ENCODE results near the gene TEF. TPM values are rescaled to one million over a fixed set of nuclear protein-coding genes. Genes with fewer than 3 reads are reported as not detected.
"Not testable (repeated sequence)": the region's sequence is repeated elsewhere in the genome, so short reads cannot be mapped to it uniquely, and the experiment has no call there.

The TEF gene
- total RNA-seq, 1 donor from 2014 or later, result 13.6 TPM

- H3K4me1 Mint-ChIP-seq, result peaks cover 5% of the 10 kb centered on the region
- no peaks in the 10 kb centered on the region for H3K9me3 Mint-ChIP-seq
- H3K36me3 Mint-ChIP-seq (ENCODE audit: low read depth), result peaks cover 21% of the 10 kb centered on the region
- H3K27me3 Mint-ChIP-seq (ENCODE audit: low read depth), result no peaks in the 10 kb centered on the region
- H3K27ac Mint-ChIP-seq (ENCODE audit: unreplicated experiment), result no peak overlapping the region
- H3K4me3 Mint-ChIP-seq, result peak overlapping the region; percentile 61
- no peak for DNase-seq (ENCODE audit: low read depth, low spot score)
- no peak for TF ChIP-seq CTCF (conservative IDR thresholded peaks at IDR 0.05)
Measured at GRCh38 chr22:41435560-41435959, 53.8 kb downstream of the TEF start.

GRCh38 chr22:41436322-41437113 is 54.8 kb downstream of the TEF start:
- Mint-ChIP-seq H3K4me3 (no peak overlapping the region), H3K27ac (ENCODE audit: unreplicated experiment) (peak overlapping the region; percentile 67)

GRCh38 chr22:41437198-41437597 is 55.5 kb downstream of the TEF start:
- TF ChIP-seq CTCF (conservative IDR thresholded peaks at IDR 0.05), result no peak
- no peaks in the 10 kb centered on the region for H3K27me3 Mint-ChIP-seq (ENCODE audit: low read depth)

More at GRCh38 chr22:41436322-41437113, 54.8 kb downstream of the TEF start:
- Mint-ChIP-seq H3K27me3 (ENCODE audit: low read depth) (no peaks in the 10 kb centered on the region), H3K9me3 (no peaks in the 10 kb centered on the region), H3K4me1 (peaks cover 5% of the 10 kb centered on the region), H3K36me3 (ENCODE audit: low read depth) (peaks cover 17% of the 10 kb centered on the region)
- no peak for DNase-seq (ENCODE audit: low read depth, low spot score)
- no peak for TF ChIP-seq CTCF (conservative IDR thresholded peaks at IDR 0.05)

GRCh38 chr22:41440511-41440910 is 58.8 kb downstream of the TEF start:
- H3K36me3 Mint-ChIP-seq (ENCODE audit: low read depth); H3K4me3 Mint-ChIP-seq; H3K27ac Mint-ChIP-seq (ENCODE audit: unreplicated experiment); H3K9me3 Mint-ChIP-seq; DNase-seq (ENCODE audit: low read depth, low spot score): not testable (repeated sequence)
- H3K27me3 Mint-ChIP-seq (ENCODE audit: low read depth), result peaks cover 12% of the 10 kb centered on the region
- peaks cover 32% of the 10 kb centered on the region for H3K4me1 Mint-ChIP-seq

More at GRCh38 chr22:41437198-41437597, 55.5 kb downstream of the TEF start:
- H3K4me1 Mint-ChIP-seq, result peaks cover 8% of the 10 kb centered on the region
- no peak overlapping the region for H3K4me3 Mint-ChIP-seq
- no peaks in the 10 kb centered on the region for H3K9me3 Mint-ChIP-seq
- H3K27ac Mint-ChIP-seq (ENCODE audit: unreplicated experiment), result no peak overlapping the region
- DNase-seq (ENCODE audit: low read depth, low spot score), result no peak
- peaks cover 13% of the 10 kb centered on the region for H3K36me3 Mint-ChIP-seq (ENCODE audit: low read depth)

GRCh38 chr22:41442240-41442792 is 60.6 kb downstream of the TEF start:
- no peak overlapping the region for H3K27ac Mint-ChIP-seq (ENCODE audit: unreplicated experiment)
- no peak for TF ChIP-seq CTCF (conservative IDR thresholded peaks at IDR 0.05)
- H3K27me3 Mint-ChIP-seq (ENCODE audit: low read depth), result peaks cover 17% of the 10 kb centered on the region
- H3K9me3 Mint-ChIP-seq, result no peaks in the 10 kb centered on the region
- H3K4me3 Mint-ChIP-seq, result peak overlapping the region; percentile 79
- no peak for DNase-seq (ENCODE audit: low read depth, low spot score)
- peaks cover 4% of the 10 kb centered on the region for H3K36me3 Mint-ChIP-seq (ENCODE audit: low read depth)
- H3K4me1 Mint-ChIP-seq, result peaks cover 32% of the 10 kb centered on the region

Data from neural crest cell (in vitro differentiated cells).